ENCODE results near the gene SNAPC4. TPM values are rescaled to one million over a fixed set of nuclear protein-coding genes. Genes with fewer than 3 reads are reported as not detected.
A peak's percentile ranks its signal among the peaks of the same experiment; 100 is the strongest.

Gene SNAPC4
- total and polyA plus RNA-seq, 9 of the 15 experiments (the other 6 are each of a cell fraction or from before 2014, with no cell fraction given), result 0.21 to 21.8 (median 8.8) TPM

DNA sequence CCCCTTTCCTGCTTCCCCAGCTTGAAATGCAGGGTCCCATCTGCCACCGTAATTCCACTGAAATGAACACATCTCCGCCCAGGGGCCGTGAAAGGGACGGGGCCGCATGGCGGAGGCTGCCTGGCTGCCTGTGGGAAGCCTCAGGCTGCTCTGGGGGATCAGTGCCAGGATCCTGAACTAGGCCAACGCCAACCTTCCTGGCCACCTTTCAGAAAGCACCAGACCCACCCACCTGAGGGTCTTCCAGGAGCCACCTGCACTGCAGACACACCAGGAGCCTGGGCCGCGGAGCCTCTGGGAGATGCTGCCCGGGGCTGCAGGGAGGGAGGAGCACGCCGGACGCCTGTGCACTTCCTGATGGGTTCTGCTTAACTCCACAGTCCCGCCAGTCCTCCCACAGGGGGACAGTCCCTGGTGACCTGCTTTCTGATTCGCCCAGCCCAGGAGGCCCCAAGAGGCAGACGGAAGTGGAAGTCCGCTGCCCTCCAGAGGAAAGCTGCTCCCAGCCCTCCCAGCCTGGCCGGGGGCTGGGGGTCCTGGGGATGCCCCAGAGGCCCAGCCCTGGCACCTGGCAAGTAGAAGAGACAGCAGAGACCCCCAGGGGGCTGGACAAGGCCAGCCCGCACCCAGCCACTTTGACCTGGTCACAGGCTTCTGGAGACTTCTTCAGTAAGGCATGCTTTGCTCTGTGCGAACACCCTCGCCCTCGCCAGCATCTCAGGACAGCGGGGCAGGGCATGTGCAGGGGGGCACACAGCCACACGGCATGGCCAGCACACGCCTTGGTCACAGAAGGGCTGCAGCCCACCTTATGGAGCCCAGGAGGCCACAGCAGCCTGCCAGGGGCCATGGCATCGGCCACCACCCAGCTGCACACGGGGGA is 26.4 kb downstream of the SNAPC4 start, which contains the start of gene CARD9 (continued):
- TF ChIP-seq FOXA3 (CRISPR knock-in tag; conservative IDR thresholded peaks at IDR 0.05 in 1 of 2, IDR thresholded peaks at IDR 0.05 in 1 of 2) (no peak), SIX5 (IDR thresholded peaks at IDR 0.05; ENCODE audit: borderline replicate concordance in 1 of 2, insufficient read depth in 1 of 2, low read depth in 1 of 2, low read length in 2 of 2) (no peak), ZC3H11A (IDR thresholded peaks at IDR 0.05; ENCODE audit: low read depth, low read length) (no peak), ZNF175 (CRISPR knock-in tag; IDR thresholded peaks at IDR 0.05; ENCODE audit: low read depth) (no peak), CREB1 (IDR thresholded peaks at IDR 0.05) (no peak), CREB1 (CRISPR knock-in tag; IDR thresholded peaks at IDR 0.05) (no peak), RBFOX2 (IDR thresholded peaks at IDR 0.05; ENCODE audit: low read depth, low read length) (peak; percentile 90), TAL1 (IDR thresholded peaks at IDR 0.05) (no peak), CBX8 (IDR thresholded peaks at IDR 0.05; ENCODE audit: borderline replicate concordance, extremely low read depth, low read depth, low read length, poor library complexity, severe bottlenecking) (no peak), MCM5 (IDR thresholded peaks at IDR 0.05; ENCODE audit: low read depth) (no peak), ZNF707 (CRISPR knock-in tag; conservative IDR thresholded peaks at IDR 0.05) (no peak), POLR2B (IDR thresholded peaks at IDR 0.05; ENCODE audit: low read depth, partially characterized antibody) (peak; percentile 43), BCOR (IDR thresholded peaks at IDR 0.05) (no peak), SRSF3 (IDR thresholded peaks at IDR 0.05; ENCODE audit: insufficient read depth, low read length) (no peak), CBX1 (IDR thresholded peaks at IDR 0.05; ENCODE audit: low read depth) (peak; percentile 24; the same call in 1 of the 2 replicates), MCM3 (IDR thresholded peaks at IDR 0.05) (no peak), ZC3H8 (IDR thresholded peaks at IDR 0.05) (no peak), MECOM (CRISPR knock-in tag; IDR thresholded peaks at IDR 0.05) (no peak), POLR3G (IDR thresholded peaks at IDR 0.05; ENCODE audit: extremely low read depth, insufficient read length, insufficient replicate concordance) (no peak), NBN (IDR thresholded peaks at IDR 0.05; ENCODE audit: low read depth) (no peak), MAFG (tag; conservative IDR thresholded peaks at IDR 0.05) (no peak)
- TF ChIP-seq, protein P1, sequence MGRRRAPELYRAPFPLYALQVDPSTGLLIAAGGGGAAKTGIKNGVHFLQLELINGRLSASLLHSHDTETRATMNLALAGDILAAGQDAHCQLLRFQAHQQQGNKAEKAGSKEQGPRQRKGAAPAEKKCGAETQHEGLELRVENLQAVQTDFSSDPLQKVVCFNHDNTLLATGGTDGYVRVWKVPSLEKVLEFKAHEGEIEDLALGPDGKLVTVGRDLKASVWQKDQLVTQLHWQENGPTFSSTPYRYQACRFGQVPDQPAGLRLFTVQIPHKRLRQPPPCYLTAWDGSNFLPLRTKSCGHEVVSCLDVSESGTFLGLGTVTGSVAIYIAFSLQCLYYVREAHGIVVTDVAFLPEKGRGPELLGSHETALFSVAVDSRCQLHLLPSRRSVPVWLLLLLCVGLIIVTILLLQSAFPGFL (CRISPR knock-in tag; IDR thresholded peaks at IDR 0.05), result no peak
- TF ChIP-seq, protein P2, sequence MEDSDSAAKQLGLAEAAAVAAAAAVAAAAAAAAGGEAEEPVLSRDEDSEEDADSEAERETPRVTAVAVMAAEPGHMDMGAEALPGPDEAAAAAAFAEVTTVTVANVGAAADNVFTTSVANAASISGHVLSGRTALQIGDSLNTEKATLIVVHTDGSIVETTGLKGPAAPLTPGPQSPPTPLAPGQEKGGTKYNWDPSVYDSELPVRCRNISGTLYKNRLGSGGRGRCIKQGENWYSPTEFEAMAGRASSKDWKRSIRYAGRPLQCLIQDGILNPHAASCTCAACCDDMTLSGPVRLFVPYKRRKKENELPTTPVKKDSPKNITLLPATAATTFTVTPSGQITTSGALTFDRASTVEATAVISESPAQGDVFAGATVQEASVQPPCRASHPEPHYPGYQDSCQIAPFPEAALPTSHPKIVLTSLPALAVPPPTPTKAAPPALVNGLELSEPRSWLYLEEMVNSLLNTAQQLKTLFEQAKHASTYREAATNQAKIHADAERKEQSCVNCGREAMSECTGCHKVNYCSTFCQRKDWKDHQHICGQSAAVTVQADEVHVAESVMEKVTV (CRISPR knock-in tag; IDR thresholded peaks at IDR 0.05), result no peak
- TF ChIP-seq, protein P3, sequence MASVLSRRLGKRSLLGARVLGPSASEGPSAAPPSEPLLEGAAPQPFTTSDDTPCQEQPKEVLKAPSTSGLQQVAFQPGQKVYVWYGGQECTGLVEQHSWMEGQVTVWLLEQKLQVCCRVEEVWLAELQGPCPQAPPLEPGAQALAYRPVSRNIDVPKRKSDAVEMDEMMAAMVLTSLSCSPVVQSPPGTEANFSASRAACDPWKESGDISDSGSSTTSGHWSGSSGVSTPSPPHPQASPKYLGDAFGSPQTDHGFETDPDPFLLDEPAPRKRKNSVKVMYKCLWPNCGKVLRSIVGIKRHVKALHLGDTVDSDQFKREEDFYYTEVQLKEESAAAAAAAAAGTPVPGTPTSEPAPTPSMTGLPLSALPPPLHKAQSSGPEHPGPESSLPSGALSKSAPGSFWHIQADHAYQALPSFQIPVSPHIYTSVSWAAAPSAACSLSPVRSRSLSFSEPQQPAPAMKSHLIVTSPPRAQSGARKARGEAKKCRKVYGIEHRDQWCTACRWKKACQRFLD (CRISPR knock-in tag; IDR thresholded peaks at IDR 0.05), result no peak; the same call in 1 of the 2 replicates
